SK-N-MC (cell line): ENCODE results near the gene CSMD2.

Experiments used
- DNase-seq: peaks from one replicate; pipeline ENCODE4 v3.0.0-alpha.2; 2011; ENCODE audit warnings: low read depth, low spot score
- H3K27ac ChIP-seq: fragments of 200-600 bp; sonication (generic); 2 replicates; pipeline ENCODE4 v1.5.1; 2016; ENCODE audit warnings: mixed run types
- H3K36me3 ChIP-seq: fragments of 200-600 bp; sonication (generic); 2 replicates; pipeline ENCODE4 v1.6.1; 2017; ENCODE audit warnings: antibody characterized with exemption, low read length, mixed read lengths; ENCODE audit not compliant: insufficient read depth
- H3K4me3 ChIP-seq: fragments of 200-600 bp; sonication (generic); 2 replicates; pipeline ENCODE4 v1.5.1; 2016
- H3K9ac ChIP-seq: fragments of 200-600 bp; sonication (generic); 2 replicates; pipeline ENCODE4 v1.8.0; 2017; ENCODE audit warnings: mixed run types, mixed read lengths; ENCODE audit not compliant: insufficient read length
- H3K9me3 ChIP-seq: fragments of 200-600 bp; sonication (generic); 2 replicates; pipeline ENCODE4 v1.6.1; 2017; ENCODE audit warnings: low read depth, mild to moderate bottlenecking, antibody characterized with exemption, low read length, moderate library complexity, mixed read lengths
- EZH2 ChIP-seq: fragments of 200-600 bp; sonication (generic); IDR thresholded peaks from one replicate; pipeline ENCODE4 v1.6.1; 2017; ENCODE audit warnings: antibody characterized with exemption
- FOXP2 ChIP-seq: optimal IDR thresholded peaks from 2 replicates; pipeline ENCODE3; 2011; ENCODE audit warnings: mild to moderate bottlenecking, moderate library complexity; ENCODE audit not compliant: insufficient read depth; ENCODE audit errors: extremely low read length, control extremely low read depth
- POLR2AphosphoS5 ChIP-seq: IDR thresholded peaks from 2 replicates; pipeline ENCODE4 v1.6.1; 2012; ENCODE audit warnings: mild to moderate bottlenecking, low read depth, low read length, borderline replicate concordance

CSMD2 gene

DNA sequence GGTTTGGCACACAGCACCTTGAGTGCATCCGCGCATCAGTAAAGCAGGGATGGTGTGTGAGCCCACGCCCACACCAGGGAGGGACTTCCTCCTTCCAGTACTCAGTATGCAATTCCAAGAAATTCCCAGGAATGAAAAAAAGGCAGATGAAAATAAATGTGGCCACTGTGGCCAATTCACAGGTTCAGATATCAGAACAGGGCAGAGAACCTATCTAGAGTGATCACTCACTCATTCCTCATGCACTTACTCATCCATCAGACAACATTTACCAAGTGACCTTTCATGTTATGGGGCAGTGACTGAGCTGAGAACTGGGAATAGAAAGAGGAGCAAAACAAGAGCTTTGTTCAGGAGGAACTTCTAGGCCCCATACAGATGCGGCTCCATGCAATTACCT is 578.9 kb downstream of the CSMD2 start:
- TF ChIP-seq FOXP2: no peak
- no peak for TF ChIP-seq POLR2AphosphoS5
- TF ChIP-seq EZH2: no peak
- H3K9me3 ChIP-seq: no peaks in the 10 kb centered on the region
- H3K9ac ChIP-seq: no peak overlapping the region
- H3K27ac ChIP-seq: no peak overlapping the region
- DNase-seq: no peak
- no peak overlapping the region for H3K4me3 ChIP-seq
- no peaks in the 10 kb centered on the region for H3K36me3 ChIP-seq

DNA sequence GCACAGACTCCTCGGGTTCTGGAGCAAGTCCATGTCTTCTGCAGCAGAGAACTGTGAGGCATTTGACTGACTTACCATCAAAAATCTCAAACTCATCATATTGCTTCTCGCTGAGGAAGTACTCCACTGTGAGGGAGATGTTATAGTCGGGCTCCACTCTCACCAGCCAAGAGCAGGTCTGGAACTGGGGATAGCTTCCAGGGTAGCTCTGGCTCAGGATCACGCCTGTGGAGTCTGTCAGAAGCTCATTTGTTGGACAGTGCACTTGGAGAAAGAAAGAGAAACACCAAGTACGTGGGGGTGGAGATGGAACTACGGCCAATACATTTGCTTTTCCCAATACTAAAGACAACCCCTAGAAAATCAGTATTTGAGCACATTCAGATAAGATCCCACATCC is 581.5 kb downstream of the CSMD2 start:
- Histone ChIP-seq H3K36me3 (no peaks in the 10 kb centered on the region), H3K27ac (no peak overlapping the region), H3K9me3 (no peaks in the 10 kb centered on the region), H3K9ac (no peak overlapping the region), H3K4me3 (no peak overlapping the region)
- no peak for TF ChIP-seq POLR2AphosphoS5
- no peak for TF ChIP-seq EZH2
- TF ChIP-seq FOXP2: no peak
- no peak for DNase-seq

DNA sequence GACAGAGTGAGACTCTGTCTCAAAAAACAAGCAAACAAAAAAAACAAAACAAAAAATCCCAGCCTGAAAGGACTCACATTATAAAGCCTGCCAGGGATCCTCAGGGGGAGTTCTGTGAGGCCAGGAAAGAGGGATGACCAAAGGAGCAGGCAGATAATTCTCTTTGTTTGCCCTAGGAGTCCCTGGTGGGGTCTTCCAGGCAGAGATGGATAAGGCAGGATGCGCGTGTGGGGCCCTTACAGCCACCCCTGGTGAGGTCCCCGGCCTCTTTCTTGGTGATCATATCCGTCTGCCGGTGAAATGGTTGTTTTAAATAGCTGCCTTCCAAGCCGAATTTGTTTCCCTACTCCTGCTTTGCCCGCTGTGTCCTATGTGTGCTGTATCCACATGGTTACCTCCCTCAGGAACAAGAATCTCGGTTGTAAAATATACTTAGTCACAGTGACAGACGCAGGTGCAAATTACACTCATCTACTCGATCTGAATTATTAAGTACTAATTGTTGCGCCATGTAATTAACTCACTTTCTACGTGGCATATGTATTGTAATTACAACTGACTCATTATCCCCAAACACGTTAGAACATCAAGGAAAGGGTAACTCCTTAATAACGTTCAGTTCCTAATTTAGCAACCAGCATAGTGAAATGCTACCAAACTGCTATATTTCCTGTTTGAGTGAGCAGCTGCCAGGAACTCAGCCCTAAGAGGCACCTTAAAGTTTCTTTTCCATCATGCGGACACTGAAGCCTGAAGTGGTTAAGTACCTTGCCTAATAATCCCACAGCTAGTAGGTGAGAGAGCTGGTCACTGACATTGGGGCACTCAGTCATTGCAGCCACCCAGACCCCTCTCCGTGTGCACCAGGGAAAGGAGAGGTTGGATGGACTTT is 586.2 kb downstream of the CSMD2 start:
- Histone ChIP-seq H3K4me3 (no peak overlapping the region), H3K36me3 (no peaks in the 10 kb centered on the region), H3K9me3 (no peaks in the 10 kb centered on the region), H3K9ac (no peak overlapping the region), H3K27ac (no peak overlapping the region)
- no peak for TF ChIP-seq POLR2AphosphoS5
- no peak for TF ChIP-seq EZH2
- no peak for TF ChIP-seq FOXP2
- no peak for DNase-seq

DNA sequence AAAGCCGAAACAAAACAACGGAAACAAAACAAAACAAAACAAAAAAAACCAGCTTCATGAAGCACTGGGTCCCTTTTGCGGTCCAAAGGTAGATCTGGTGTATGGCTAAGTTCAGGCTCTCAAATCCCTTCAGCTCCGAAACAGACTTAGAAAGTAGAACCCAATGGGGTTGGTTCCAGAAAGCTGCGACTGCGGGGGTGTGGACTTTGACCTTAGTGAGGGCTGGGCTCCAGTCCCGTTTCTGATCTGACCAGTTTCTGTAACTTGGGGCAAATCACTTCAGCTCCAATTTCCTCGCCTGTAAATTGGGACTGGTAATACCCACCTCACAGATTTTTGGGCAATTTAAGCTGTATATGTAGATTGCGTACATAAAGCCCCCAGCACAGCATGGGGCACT is 587.4 kb downstream of the CSMD2 start:
- Histone ChIP-seq H3K9ac (no peak overlapping the region), H3K27ac (no peak overlapping the region), H3K9me3 (no peaks in the 10 kb centered on the region), H3K36me3 (no peaks in the 10 kb centered on the region), H3K4me3 (no peak overlapping the region)
- DNase-seq: no peak
- no peak for TF ChIP-seq POLR2AphosphoS5
- TF ChIP-seq FOXP2: no peak
- TF ChIP-seq EZH2: no peak

DNA sequence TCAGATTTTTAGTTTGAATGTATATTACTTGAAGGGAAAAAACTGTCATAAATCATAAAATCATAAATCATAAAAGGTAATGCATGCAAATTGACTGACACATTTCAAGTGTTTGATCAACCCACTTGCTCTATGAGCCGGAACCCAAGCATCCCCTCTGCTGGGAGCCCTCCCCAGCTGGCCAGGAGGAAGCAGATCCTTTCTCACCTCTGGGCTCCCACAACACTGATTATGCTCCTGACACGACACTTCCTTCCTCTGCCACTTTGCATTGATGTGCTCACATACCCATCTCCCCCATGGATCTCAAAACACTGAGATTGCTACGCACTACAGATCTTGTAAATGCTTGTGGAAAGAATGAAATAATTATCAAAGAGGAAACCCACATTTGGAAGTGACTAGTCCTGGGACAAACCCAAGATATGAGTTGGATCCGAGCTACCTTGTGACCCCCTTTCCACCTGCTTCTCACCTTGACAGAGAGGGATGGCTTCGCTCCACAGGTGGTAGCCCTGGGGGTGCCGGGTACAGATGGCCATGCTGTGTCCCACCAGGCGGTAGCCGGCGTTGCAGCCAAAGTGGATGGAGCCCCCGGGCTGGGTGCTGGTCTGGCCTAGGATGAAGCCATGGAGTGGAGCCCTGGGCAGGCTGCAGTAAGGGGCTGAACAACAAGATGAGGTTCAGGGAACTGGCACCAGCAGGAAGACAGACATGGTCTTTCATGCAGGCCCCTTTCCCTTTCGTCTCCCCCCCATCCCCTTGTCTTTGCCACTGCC is 588.0 kb downstream of the CSMD2 start:
- DNase-seq: no peak
- no peaks in the 10 kb centered on the region for H3K36me3 ChIP-seq
- TF ChIP-seq POLR2AphosphoS5 (no peak), EZH2 (no peak), FOXP2 (no peak)
- no peaks in the 10 kb centered on the region for H3K9me3 ChIP-seq
- H3K4me3 ChIP-seq: no peak overlapping the region
- no peak overlapping the region for H3K27ac ChIP-seq
- no peak overlapping the region for H3K9ac ChIP-seq

DNA sequence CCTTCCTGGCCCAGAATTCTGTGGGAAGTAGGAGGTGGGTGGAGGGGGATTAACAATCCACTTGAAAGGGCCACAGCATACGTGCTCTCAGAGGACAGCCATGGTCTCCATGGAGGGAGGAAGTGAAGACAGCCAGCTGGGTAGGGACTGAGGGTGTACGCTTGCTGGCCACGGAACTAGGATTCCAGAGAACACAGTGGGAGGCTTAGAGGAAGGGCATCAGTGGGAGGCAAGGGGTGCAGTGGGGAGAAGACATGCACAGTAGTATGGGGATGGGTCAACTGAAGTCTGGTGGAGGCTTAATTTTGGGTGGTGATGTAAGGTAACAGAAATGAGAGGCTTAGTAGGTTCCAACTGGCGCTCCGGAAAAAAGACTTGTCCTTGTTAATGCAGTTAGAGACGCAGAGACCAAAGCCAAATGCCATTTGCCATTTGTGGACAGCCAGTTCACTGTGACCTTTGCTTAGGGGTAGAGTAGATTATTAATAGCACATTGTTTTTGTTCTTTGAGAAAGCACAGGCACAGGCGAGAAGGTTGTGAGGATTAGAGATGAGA is 589.6 kb downstream of the CSMD2 start:
- no peak overlapping the region for H3K27ac ChIP-seq
- no peak overlapping the region for H3K4me3 ChIP-seq
- no peaks in the 10 kb centered on the region for H3K36me3 ChIP-seq
- no peak overlapping the region for H3K9ac ChIP-seq
- TF ChIP-seq POLR2AphosphoS5 (no peak), FOXP2 (no peak), EZH2 (no peak)
- no peak for DNase-seq
- no peaks in the 10 kb centered on the region for H3K9me3 ChIP-seq

DNA sequence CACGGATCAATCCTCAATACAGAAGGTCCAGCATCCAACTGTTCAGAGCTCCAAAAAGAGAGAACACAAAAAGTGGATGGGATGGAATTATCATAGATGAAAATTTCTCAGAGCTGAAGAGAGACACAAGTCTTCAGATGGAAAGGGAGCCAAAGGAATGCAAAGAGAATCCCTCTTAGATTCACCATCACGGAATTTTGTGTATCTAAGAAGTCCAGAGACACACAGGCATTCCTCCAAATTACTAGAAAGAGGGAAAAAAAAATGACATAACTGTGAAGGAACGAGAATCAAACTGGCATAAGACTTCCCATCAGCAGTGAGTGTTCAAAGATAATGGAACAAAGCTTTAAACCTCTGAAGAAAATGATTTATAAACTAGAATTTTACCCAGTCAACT is 591.4 kb downstream of the CSMD2 start:
- TF ChIP-seq FOXP2 (no peak), POLR2AphosphoS5 (no peak), EZH2 (no peak)
- no peak overlapping the region for H3K9ac ChIP-seq
- H3K27ac ChIP-seq: no peak overlapping the region
- no peak overlapping the region for H3K4me3 ChIP-seq
- no peaks in the 10 kb centered on the region for H3K36me3 ChIP-seq
- DNase-seq: no peak
- no peaks in the 10 kb centered on the region for H3K9me3 ChIP-seq

DNA sequence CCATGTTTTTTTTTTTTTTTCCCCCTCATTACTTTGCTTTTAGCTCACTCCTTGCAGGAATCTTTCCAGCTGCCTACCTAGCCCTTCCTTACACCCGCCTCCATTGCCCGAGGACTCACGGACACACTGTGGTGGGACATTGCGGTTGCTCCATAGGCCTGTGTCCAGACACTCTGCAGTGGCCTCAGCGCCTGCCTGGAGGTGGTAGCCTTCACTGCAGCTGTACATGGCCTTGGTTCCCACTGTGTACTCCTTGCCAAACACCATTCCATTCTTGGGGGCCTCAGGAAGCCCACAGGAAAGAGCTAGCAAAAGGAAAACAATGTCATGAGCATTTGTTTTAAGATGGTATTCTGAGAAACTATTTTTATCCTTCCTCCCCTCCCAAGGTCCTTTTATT is 592.6 kb downstream of the CSMD2 start:
- Histone ChIP-seq H3K4me3 (no peak overlapping the region), H3K9me3 (no peaks in the 10 kb centered on the region), H3K27ac (no peak overlapping the region), H3K36me3 (no peaks in the 10 kb centered on the region), H3K9ac (no peak overlapping the region)
- no peak for TF ChIP-seq FOXP2
- no peak for TF ChIP-seq POLR2AphosphoS5
- TF ChIP-seq EZH2: no peak
- DNase-seq: no peak
